GM12872 (cell line): Measurements from ENCODE around the gene STK31.
A peak's percentile ranks its signal among the peaks of the same experiment; 100 is the strongest.

Experiments
- TF ChIP-seq, protein P1 (sequence below): IDR thresholded peaks from 3 replicates; pipeline ENCODE4 v1.5.1; 2011; ENCODE audit warnings: low read depth, mild to moderate bottlenecking, low read length, moderate library complexity; ENCODE audit not compliant: insufficient read depth

STK31 gene

DNA sequence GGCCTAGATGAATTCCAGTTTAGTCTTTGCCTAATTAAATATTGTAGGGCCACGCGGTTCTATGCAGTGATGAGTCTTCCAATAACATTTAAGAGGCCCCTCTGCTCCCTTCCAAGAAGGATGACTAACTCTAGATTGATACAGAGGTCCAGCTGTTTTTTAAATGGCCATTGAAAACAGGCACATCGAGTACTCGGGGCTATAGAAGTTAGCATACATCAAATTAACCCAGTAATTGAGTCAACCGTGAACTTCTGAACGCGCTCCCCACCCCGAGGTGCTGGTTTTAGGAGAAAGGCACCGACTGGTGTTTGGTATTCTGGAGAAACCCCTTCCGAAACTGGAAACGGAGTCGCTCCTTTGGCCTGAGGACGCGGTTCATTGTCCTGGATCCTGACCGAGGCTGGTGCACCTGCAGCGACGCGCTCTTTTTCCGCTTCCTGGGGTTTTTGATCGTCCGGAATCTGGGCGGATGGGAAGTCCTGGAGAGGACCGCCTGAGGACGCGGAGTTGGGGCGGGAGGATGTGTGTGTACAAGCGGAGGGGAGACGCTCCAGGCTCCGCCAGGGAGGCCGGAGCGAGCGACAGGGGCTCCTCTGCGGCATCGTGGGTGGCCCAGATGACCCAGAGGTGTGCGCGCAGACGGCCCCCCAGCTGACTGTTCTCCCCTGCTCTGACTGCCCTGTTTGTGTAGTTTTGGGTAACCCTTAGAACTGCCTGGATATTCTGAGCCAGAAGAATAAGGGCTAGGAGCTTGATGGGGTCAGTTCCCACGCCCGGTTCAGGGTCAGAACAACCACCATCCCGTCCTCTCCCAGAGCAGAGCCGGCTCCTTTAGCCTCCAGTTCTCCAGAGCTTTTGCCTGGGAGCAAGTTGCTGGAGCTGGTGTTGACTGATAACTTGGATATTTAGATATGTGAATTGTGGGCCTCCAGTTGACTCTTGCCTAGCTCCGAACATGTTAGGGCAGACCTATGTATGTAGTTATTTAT, 29.3 kb upstream of the STK31 start:
- TF ChIP-seq, protein P1, sequence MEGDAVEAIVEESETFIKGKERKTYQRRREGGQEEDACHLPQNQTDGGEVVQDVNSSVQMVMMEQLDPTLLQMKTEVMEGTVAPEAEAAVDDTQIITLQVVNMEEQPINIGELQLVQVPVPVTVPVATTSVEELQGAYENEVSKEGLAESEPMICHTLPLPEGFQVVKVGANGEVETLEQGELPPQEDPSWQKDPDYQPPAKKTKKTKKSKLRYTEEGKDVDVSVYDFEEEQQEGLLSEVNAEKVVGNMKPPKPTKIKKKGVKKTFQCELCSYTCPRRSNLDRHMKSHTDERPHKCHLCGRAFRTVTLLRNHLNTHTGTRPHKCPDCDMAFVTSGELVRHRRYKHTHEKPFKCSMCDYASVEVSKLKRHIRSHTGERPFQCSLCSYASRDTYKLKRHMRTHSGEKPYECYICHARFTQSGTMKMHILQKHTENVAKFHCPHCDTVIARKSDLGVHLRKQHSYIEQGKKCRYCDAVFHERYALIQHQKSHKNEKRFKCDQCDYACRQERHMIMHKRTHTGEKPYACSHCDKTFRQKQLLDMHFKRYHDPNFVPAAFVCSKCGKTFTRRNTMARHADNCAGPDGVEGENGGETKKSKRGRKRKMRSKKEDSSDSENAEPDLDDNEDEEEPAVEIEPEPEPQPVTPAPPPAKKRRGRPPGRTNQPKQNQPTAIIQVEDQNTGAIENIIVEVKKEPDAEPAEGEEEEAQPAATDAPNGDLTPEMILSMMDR: no peak

DNA sequence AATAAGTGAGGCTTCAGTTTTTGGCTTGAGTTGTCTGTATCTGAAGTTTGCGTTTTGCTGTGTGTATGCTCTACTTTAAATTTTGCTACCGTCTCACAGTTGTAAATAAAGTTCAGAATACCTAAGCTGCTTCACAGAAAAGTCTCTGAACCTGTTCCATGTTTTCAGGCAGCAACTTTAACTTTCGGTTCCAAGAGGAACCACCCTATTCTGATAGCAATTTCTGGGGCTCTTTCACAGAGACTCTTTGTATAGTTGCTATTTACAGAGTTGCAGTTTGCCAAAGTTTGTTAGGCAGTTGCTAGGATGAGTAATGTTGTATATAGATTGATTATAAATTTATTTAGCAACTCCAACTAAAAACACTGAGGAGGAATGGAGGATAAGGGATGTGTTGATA, 24.3 kb upstream of the STK31 start:
- TF ChIP-seq, protein P1: no peak

DNA sequence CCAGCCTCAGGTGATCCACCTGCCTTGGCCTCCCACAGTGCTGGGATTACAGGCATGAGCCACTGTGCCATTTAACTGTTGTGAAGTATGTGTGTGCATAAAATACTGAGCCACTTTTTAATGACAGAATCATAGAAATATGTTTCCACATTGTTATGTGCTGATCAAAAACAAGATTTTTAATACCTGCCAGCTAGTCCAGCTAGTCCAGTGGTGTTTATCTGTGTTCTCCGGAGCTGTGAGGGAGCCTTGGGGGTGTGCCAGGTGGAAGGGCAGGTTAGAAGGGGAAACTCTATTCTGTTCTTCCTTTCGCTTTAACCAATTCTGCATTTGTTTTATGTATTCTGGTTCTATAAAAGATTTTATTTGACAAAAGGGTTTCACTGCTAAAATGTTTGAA, 23.0 kb upstream of the STK31 start:
- TF ChIP-seq, protein P1: no peak

DNA sequence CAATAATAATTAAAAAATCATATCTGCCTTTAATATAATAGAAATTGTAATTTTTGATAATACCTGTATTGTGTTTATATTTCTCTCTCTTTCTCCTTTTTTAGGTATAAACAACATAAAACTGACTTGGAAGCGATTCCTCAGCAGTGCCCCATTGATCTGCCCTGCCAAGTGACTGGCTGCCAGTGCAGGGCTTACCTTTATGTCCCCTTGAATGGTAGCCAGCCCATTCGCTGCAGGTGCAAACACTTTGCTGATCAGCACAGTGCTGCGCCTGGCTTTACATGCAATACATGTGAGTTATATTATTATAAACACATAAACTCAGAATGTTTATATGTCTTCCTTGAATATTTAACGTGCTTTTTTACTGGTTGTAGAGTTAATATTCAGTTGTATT, 20.9 kb upstream of the STK31 start:
- TF ChIP-seq, protein P1: no peak

DNA sequence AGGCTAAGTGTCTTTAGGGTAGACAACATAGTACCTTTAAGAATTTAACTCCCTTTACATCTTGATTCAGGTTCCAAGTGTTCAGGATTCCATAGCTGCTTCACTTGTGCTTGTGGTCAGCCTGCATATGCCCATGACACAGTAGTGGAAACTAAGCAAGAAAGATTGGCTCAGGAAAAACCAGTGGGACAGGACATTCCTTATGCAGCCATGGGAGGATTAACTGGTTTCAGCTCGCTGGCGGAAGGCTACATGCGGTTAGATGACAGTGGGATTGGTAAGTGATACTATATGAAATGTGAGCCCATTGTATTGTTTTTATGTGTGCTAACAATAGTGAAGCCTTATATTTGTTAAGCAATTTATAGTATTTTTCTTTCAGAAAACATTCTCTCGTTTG, 18.7 kb upstream of the STK31 start:
- TF ChIP-seq, protein P1: no peak

DNA sequence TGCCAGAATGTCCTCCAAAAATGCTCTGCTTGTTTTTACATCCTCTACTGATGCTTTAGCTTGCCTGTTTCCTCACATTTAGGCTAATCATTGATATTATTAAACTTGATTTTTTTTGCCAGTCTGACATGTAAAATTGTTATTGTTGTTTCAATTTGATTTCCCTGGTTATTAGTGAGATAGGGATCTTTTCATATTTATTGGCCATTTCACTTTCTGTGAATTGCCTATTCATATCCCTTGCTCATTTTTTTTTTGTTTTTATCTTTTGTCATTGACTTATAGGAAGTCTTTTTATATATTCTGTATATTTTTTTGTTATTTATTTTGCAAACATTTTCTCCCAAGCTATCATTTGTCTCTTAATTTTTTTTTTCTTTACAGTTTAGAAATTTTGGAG, 16.8 kb upstream of the STK31 start:
- TF ChIP-seq, protein P1: no peak

DNA sequence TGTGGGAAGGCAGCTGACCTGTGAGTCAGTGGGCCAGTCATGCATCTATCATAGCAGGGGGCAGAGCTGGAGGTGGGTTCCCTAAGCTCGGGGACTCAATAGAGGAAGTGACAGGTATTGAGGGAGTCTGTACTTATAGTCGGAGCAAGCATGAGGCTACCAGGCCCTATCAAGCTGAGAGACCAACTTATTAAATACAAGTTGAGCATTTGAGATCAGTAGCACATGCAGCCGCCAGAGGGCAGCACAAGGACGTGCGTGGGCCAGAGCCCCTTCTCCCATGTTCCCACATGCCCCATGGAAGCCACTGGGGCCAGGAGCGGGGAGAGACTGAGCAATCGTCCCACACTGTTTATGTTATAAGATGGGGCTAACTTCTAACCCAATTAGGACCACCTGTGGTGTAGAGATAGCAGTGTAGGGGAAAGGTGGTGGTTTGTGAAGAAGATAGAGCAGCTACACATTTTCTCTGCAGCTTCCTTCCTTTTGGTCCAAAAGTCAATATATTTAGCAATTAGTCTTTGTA, 13.0 kb upstream of the STK31 start:
- TF ChIP-seq, protein P1: peak; percentile 90
